IPS-18c (cell line): Measurements from ENCODE around the gene IFIT2.
"Not testable (repeated sequence)": the region's sequence is repeated elsewhere in the genome, so short reads cannot be mapped to it uniquely, and the experiment has no call there.

Experiments used
- H3K4me3 ChIP-seq: 2 replicates; pipeline ENCODE4 v1.7.0; 2013; ENCODE audit warnings: low read depth, mild to moderate bottlenecking, low read length, moderate library complexity; ENCODE audit not compliant: insufficient read depth
- H3K9me3 ChIP-seq: one replicate; pipeline ENCODE4 v1.6.1; 2013; ENCODE audit warnings: mild to moderate bottlenecking, low read length, moderate library complexity; ENCODE audit not compliant: control insufficient read depth, insufficient read depth

IFIT2 gene

DNA sequence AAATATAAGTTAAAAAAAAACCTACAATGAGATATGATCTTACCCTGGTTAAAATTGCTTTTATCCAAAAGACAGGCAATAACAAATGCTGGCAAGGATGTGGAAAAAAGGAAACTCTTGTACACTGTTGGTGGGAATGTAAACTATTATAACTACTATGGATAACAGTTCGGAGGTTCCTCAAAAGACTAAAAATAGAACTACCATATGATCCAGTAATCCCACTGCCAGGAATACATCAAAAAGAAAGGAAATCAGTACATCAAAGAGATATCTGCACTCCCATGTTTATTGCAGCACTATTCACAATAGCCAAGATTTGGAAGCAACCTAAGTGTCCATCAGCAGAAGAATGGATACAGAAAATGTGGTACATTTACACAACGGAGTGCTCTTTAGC lies 24.0 kb downstream of the IFIT2 start:
- H3K9me3 ChIP-seq, H3K4me3 ChIP-seq: not testable (repeated sequence)

DNA sequence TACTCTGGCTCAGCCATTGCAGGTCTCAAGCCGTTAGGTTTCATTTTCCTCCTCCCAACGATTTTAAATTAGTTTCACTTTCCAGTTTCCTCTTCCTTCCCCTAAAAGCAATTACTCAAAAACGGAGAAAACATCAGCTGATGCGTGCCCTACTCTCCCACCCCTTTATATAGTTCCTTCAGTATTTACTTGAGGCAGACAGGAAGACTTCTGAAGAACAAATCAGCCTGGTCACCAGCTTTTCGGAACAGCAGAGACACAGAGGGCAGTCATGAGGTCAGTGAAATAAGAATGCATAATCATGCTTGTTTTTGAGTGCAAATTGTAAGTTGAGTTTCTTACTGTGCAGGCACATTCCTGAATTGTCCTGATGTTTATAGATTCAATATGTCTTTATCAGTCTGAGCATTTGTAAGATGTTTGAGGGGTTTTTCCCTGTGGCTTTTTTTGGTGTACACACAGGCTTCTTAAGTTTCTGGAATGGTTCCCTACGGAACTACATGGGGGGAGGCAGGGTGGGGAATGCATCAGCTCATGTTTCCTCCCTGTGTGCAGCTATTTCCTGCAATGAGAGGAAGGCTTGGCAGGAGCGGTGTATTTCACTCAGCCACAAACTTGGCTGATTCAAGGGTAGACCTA lies 26.1 kb downstream of the IFIT2 start, which contains the start of gene IFIT3:
IFIT3 (plus strand) TSS at position 195 of the 639 bp plus-strand sequence; CDS start at position 272, 77 bp downstream.
- Histone ChIP-seq H3K9me3 (no peaks in the 10 kb centered on the region), H3K4me3 (no peak within 1 kb of the TSS)

DNA sequence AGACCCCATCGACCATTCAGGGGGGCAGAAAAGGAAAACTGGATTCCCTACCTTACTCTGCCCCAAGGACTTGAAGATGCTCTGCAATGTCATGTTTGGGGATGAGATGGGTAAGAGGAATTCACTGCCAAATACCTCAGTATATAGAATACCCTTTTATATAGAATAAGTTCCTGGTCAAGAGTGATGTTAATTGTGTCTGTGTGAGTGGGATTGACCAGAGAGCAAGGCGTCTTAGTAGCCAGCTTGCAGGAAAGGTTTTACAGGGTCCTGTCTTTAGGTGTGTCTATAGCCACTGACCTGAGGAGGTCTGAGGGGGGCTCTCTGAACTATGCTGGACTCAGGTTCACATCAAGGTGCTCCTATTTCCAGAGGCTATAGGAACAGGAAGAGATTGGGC lies 27.3 kb downstream of the IFIT2 start:
- Histone ChIP-seq H3K9me3 (no peaks in the 10 kb centered on the region), H3K4me3 (no peak overlapping the region)

DNA sequence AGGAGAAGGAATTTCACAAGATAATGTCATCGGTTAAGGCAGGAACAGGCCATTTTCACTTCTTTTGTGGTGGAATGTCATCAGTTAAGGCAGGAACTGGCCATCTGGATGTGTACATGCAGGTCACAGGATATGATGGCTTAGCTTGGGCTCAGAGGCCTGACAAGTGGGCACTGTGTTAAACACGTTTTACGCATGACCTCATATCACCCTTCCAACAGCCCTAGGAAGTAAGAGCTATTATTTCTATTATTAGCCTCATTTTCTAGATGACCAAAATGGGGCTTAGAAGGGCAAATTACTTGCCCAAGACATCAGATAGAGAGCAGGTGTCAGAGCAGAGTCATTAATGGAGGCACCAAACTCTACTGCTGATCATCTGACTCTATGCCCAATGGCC lies 28.2 kb downstream of the IFIT2 start:
- not testable (repeated sequence) for H3K4me3 ChIP-seq, H3K9me3 ChIP-seq

DNA sequence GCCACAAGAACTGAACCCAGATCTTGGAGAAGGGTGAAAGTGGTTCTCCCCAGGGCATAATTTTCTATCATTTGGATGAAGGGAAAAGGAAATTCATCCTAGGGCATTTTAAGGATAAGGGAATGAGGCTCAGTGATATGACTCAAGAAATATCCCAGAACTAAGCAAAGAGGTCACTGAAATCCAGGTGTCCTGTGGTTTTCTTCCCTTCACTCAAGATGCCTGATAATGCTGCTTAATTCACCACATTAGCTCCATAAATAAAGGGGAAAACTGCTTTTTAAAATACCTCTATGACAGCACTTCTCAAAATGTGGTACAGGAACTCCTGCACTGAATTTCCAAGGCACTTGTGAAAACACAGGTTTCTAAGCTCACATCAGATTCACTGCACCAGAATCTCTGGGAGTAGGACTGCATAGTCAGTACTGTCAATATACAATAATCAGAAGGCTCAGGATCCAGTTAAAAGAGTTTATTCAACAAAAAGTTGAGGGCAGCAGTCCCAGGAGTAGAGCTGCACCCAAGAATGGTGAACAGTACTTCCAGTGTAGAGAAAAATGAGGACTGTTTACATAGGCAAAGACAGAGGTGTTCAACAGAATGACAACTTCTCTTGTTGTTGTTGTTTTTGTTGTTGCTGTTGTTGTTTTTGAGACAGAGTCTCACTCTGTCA lies 28.8 kb downstream of the IFIT2 start:
- Histone ChIP-seq H3K9me3 (no peaks in the 10 kb centered on the region), H3K4me3 (no peak overlapping the region)

DNA sequence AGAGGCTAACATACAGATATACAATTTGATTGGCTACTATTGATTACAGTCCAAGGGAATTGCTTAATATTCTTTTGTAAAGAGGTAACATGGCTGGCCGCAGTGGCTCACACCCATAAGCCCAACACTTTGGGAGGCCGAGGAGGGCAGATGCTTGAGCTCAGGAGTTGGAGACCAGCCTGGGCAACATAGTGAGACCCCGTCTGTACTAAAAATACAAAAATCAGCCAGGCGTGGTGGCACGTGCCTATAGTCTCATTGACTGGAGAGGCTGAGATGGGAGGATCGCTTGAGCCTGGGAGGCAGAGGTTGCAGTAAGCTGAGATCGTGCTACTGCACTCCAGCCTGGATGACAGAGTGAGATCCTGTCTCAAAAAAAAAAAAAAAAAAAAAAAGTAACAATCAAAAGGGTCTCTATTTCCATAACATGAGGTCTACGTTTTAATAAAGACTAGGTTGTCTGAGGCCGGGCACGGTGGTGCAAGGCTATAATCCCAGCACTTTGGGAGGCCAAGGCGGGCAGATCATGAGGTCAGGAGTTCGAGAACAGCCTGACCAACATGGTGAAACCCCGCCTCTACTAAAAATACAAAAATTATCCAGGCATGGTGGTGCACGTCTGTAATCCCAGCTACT lies 29.8 kb downstream of the IFIT2 start:
- H3K9me3 ChIP-seq: not testable (repeated sequence)

DNA sequence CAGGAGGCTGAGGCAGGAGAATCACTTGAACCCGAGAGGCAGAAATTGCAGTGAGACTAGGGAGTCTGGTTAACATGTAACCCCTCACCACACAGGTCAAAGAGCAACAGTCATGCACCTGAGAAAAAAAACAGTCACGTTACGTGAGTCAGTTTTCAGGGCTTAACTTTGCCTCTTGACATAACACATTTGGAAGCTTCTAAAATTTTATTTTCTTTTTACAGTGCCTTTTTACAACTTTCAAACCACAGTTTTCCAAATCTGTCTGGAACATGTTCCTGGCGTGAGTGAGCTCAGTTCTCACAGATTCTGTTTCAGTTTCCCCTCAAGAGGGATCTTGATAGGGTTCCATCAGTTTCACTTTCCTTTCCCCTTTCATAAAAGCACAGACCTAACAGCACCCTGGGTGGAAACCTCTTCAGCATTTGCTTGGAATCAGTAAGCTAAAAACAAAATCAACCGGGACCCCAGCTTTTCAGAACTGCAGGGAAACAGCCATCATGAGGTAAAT lies 30.3 kb downstream of the IFIT2 start:
- no peaks in the 10 kb centered on the region for H3K9me3 ChIP-seq
- H3K4me3 ChIP-seq: no peak overlapping the region

More for the DNA sequence above, 29.8 kb downstream of the IFIT2 start:
- H3K4me3 ChIP-seq: not testable (repeated sequence)

DNA sequence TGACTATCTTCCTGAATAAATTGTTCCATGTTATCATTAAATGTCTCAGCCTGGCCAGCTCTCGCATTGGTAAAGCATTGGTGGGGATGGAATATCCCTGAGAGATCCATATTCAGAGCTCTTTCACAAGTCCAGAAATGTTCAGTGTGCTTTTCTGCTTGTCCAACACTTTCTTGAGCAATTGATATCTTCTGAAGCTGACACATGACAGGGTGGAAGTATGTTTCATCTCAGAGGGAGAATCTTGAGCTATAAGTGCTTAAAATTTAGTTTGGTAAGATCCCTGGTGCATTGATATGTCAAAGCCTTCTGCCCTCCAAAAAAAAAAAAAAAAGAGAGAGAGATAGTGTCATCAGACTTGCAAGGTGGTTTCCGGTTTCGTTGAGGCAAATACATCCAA lies 33.4 kb downstream of the IFIT2 start:
- Histone ChIP-seq H3K4me3 (no peak overlapping the region), H3K9me3 (peaks cover 2% of the 10 kb centered on the region)

DNA sequence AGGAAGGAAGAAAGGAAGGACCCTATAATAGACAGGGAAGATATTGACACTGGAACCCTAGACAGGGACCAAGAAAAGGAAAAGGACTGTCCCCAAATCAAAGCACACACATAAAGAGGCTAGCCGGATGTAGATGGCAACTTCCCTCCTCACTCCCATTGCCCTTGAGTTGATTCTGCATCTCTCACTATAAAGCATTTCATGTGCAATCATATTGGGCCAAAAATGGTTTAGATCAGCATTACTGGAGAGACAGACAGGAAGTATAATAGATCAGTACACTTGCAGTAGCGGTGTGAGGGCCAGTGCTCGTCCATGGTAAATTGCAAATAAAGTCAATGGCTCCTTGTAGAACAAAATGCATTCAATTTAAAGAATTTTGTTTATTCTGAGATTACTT lies 34.4 kb downstream of the IFIT2 start:
- no peak overlapping the region for H3K4me3 ChIP-seq
- peaks cover 2% of the 10 kb centered on the region for H3K9me3 ChIP-seq

DNA sequence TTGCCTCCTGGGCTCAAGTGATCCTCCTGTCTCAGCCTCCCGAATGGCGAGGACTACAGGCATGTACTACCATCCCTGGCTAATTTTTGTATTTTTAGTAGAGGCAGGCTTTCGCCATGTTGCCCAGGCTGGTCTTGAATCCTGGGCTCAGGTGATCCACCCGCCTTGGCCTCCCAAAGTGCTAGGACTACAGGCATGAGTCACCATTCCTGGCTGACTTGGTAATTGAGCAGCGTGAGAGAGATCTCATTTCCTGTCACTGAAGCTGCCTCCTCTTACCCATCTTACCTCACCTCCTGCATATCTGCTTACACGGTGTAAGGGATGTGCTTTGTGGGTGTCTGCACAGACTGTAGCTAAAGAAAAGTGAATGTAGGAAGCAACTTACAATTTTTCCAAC lies 35.6 kb downstream of the IFIT2 start:
- Histone ChIP-seq H3K9me3 (peaks cover 2% of the 10 kb centered on the region), H3K4me3 (no peak overlapping the region)

DNA sequence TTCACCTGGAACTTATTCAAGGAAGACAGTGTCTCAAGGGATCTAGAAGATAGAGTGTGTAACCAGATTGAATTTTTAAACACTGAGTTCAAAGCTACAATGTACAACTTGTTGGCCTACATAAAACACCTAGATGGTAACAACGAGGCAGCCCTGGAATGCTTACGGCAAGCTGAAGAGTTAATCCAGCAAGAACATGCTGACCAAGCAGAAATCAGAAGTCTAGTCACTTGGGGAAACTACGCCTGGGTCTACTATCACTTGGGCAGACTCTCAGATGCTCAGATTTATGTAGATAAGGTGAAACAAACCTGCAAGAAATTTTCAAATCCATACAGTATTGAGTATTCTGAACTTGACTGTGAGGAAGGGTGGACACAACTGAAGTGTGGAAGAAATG lies 36.9 kb downstream of the IFIT2 start:
- no peak overlapping the region for H3K4me3 ChIP-seq
- H3K9me3 ChIP-seq: peaks cover 2% of the 10 kb centered on the region

DNA sequence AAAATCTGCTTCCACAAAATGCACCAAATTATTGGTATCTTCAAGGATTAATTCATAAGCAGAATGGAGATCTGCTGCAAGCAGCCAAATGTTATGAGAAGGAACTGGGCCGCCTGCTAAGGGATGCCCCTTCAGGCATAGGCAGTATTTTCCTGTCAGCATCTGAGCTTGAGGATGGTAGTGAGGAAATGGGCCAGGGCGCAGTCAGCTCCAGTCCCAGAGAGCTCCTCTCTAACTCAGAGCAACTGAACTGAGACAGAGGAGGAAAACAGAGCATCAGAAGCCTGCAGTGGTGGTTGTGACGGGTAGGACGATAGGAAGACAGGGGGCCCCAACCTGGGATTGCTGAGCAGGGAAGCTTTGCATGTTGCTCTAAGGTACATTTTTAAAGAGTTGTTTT lies 38.0 kb downstream of the IFIT2 start:
- Histone ChIP-seq H3K9me3 (peaks cover 2% of the 10 kb centered on the region), H3K4me3 (no peak overlapping the region; the same call in 1 of the 2 replicates)

DNA sequence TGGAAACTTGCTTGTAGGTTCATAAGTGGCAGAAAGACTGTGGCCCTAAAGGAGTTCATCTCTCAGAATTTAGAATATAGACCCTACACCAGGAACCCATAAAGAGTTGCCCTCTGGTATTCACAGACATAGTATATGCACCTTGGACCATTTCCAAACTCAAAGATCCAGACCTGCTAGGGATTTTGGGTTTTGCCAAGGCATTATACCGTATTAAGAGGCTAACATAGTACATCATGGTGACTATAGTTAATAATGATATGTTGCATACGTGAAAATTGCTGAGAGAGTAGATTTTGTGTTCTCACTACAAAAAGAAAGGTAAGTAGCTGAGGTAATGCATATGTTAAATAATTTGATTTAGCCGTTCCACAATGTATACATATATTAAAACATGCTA lies 39.8 kb downstream of the IFIT2 start:
- H3K4me3 ChIP-seq: no peak overlapping the region
- peaks cover 2% of the 10 kb centered on the region for H3K9me3 ChIP-seq

DNA sequence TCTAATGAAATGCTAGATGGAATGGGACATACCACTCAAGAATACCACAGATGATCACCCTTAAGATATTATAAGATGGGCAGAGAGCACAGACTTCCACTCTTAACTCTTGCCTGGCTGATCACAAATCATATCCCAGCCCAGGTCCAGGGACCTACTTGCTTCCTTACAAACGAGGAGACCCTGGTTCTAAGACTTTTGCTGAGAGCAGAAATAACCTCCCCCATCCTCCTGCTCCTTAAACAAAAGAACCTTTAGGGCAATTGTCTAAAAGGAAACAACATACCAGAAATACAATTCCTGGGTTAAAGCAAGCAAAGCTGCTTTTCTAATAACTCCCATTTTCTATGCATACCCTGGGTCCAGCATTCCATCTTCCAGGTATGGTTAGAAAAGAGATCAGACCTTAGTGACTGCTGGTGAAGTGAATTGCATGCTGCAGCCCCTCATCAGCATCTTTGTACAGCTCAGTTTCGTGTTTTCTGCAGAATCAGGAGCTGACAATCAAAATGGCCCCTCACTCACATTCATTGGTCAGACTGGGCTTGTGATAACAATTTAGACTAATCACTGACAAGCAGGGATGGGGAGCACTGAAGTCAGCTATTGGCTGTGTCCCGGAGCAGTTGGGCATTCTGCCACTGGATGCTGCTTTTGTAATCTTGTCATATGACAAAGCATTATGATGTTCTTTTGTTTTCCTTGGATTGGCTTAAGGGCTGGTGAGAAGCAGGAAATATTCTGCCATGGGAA lies 40.5 kb downstream of the IFIT2 start:
- H3K9me3 ChIP-seq: peaks cover 2% of the 10 kb centered on the region
- H3K4me3 ChIP-seq: no peak overlapping the region; the same call in 1 of the 2 replicates

DNA sequence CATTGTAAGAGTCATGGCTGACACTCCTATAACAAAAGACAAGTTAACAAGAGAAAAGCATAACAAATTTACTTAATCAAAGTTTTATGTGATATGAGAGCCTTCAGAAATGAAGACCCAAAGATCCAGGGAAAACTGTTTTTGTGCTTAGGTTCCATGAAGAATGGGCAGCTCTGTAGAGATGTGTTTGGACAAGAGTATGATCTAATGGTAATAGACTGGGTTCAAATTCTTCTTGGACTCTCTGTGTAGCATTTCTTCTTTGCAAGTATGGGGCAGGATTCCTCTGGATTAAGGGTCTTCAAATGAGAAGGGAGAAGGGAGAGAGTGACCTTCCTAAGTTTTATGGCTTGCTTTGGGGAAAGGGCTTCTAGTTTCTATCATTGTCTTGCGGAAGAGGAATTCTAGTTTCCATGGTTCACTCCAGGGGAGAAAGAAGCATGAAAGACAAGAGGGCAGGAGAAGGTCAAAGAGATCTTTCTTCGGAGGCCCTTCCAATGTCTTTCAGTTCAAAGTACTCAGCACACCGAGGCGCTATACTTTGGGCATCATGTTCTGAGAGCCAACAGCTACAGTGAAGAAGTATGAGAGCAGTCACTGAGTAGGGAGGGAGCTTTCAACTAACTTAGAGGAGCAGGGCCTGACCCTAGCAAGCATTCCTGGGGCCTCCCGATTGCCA lies 41.4 kb downstream of the IFIT2 start:
- H3K9me3 ChIP-seq: peaks cover 2% of the 10 kb centered on the region

DNA sequence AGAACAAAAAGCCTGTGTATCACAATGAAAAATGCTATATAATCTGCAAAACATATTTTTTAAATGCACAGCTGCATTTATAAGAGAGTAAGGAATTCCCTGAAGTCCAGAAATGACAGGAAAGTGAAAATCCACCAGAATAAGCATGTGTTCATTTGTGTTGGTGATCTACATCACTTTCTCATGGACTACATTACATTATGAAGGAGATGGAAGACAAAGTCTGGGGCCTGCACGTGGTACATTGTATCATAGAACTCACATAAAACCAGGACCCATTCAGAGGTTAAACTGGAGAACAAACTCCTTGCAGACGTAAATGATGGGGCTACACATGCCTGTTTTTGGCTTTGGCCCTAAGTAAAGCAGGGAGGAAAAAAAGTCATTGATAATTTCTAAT lies 42.3 kb downstream of the IFIT2 start:
- H3K4me3 ChIP-seq: no peak overlapping the region
- no peaks in the 10 kb centered on the region for H3K9me3 ChIP-seq

More for the DNA sequence above, 41.4 kb downstream of the IFIT2 start:
- no peak overlapping the region for H3K4me3 ChIP-seq

DNA sequence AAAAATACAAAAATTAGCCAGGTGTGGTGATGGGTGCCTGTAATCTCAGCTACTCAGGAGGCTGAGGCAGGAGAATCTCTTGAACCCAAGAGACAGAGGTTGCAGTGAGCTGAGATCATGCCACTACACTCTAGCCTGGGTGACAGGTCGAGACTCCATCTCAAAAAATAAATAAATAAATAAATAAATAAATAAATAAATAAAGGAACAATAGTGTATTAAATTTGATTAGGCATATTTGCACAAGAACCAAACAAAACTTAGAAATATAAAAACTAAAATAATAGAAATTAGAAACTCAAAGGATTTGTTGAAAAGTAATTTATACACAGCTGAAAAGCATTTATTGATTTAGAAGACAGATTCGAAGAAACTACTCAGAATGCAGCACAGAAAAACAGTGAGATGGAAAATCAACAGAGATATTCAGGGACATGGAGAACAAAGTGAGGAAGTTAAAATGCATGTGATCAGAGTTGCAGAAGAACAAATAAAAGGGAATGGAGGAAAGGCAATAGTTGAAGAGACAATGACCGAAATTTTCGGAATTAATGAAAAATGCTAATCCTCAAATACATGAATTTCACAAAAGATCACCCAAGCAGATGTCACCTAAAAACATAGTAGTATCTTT lies 43.6 kb downstream of the IFIT2 start:
- H3K9me3 ChIP-seq: no peaks in the 10 kb centered on the region
- H3K4me3 ChIP-seq: no peak overlapping the region
